ENCODE data around the gene KLHL40. TPM values are rescaled to one million over a fixed set of nuclear protein-coding genes. Genes with fewer than 3 reads are reported as not detected.
"Not testable (repeated sequence)": the region's sequence is repeated elsewhere in the genome, so short reads cannot be mapped to it uniquely, and the experiment has no call there.

The KLHL40 gene
- total RNA-seq, 1 donor from 2014 or later: not detected

- DNase-seq (ENCODE audit: extremely low read depth, low read depth, low spot score): no peak
Measured at GRCh38 chr3:42714171-42714852, 29.0 kb downstream of the KLHL40 start.

DNA sequence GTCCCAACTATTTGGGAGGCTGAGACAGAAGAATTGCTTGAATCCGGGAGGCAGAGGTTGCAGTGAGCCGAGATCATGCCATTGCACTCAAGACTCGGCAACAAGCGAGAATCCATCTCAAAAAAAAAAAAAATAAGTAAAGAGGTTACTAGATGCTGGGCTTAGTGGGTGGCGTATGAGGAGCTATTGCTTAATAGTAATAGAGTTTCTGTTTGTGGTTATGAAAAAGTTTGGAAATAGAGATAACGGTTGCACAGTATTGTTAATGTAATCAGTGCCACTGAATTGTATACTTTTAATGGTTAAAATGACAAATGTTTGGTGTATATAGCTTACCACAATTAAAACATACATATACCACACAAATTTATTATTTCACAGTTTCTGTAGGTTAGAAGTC, 32.0 kb downstream of the KLHL40 start:
- DNase-seq (ENCODE audit: extremely low read depth, low read depth, low spot score): no peak

- no peak for DNase-seq (ENCODE audit: extremely low read depth, low read depth, low spot score)
Measured at GRCh38 chr3:42718338-42718737, 33.0 kb downstream of the KLHL40 start.

DNA sequence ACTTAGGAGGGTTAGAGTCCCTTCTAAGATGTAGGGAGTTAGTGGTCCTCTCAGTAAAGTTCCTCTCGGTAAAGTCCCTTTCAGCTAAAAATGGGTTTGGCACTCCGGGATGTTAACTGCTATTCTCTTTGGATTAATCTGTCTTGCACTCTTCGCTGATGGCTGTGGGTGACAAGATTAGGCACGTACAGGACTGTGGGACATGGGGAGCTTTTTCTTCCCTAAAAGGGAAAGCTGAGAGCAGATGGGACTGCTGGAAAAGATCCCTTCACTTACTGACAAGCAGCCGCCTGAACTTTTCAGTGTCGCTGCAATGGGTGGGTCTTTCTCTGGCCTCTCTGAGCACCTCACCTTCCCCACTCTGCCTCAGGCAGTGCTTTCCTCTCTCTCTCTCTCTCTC, 33.7 kb downstream of the KLHL40 start:
- no peak for DNase-seq (ENCODE audit: extremely low read depth, low read depth, low spot score)

DNA sequence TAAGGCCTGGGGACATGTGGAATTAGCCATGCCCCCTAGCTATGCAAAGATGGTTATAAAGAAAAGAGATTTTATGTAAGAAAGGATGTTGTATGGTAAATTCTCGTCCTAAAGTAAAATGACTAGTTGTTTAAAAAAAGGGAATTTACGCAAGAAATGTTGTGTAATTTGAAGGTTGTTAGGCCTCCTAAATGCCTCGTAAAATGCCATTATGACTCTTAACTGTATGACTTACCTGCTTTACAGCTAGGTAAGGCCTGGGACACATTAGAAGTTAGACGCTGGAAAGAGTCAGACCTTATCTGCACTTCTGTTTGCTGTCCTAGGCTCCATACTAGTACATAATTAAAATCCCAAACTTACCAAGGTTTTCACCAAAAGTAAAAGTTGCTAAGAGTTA, 34.8 kb downstream of the KLHL40 start:
- no peak for DNase-seq (ENCODE audit: extremely low read depth, low read depth, low spot score)

DNA sequence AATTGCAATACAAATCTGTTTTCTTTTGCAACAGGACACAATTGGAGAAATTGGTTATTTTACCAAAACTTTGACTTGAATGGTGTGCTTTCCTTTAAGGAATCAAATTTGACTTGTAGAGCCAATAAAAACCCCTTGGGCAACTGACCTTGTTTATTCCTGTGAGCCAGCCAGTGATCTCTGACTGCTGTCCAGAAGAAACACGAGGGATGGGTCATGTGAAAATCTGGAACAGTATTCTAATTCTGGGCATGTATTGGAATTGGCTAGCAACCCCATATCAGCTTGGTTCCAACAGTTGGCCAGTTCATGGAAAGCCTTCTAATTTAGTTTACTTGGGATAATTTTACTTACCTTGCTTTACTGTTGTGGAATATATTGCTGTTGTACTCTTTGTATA, 36.4 kb downstream of the KLHL40 start:
- no peak for DNase-seq (ENCODE audit: extremely low read depth, low read depth, low spot score)

DNA sequence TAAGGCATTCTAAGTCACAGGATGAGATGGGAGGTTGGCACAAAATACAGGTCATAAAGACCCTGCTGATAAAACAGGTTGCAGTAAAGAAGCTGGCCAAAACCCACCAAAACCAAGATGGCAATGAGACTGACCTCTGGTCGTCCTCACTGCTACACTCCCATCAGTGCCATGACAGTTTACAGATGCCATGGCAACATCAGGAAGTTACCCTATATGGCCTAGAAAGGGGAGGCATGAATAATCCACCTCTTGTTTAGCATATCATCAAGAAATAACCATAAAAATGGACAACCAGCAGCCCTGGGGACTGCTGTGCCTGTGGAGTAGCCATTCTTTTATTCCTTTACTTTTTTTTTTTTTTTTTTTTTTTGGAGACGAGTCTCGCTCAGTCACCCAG, 37.1 kb downstream of the KLHL40 start:
- not testable (repeated sequence) for DNase-seq (ENCODE audit: extremely low read depth, low read depth, low spot score)

- DNase-seq (ENCODE audit: extremely low read depth, low read depth, low spot score): no peak
Measured at GRCh38 chr3:42723219-42723618, 37.9 kb downstream of the KLHL40 start.

GRCh38 chr3:42725454-42725853, 40.1 kb downstream of the KLHL40 start:
- DNase-seq (ENCODE audit: extremely low read depth, low read depth, low spot score): no peak

DNA sequence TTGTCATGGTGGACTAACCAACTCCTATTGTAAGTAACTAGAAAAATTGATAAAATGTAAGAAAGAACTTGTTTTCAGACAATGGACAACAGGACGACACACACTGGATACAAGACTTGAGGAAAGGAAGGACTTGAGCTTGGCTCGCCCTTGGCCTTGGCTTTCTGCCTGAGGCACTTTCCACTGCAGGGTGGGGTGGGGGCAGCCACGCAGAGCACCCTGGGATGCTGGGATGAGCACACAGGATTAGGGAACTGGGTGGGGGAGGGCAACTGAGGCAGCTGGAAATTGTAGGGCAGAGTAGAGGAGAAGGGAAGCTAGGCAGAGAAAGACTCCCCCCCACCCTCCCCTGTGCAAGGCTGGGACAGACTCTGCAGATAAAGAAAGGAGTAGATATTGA, 42.7 kb downstream of the KLHL40 start:
- no peak for DNase-seq (ENCODE audit: extremely low read depth, low read depth, low spot score)

DNA sequence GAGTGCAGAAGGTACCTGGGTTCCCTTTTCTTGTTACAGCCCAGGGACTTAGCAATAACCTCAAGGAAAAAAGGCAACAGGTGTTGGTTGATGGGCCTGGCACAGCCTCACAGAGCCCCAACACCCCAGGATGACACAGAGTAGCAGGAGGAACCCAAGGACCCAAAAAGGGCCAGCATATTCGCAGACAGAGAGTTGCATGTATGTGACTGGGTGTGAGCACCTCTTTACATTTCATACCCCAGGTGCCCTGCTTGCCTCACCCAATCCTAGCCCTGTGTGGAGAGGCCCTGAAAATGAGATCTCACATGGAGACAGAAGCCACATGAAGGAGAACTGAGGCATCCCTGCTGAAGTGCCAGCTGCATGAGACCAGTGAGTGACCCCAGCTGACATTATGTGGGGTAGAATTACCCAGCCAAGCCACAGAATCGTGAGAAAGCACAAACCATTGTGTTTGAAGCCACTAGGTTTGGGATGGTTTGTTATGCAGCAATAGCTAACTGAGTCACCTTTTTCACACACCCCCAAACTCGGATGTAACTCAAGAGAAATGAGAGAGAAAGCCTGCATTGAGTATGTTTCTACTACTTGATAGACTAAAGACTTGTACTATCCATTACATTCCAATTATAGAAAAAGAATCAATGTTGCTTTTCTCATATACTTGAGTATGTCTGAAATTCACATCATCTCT, 43.5 kb downstream of the KLHL40 start:
- no peak for DNase-seq (ENCODE audit: extremely low read depth, low read depth, low spot score)

GRCh38 chr3:42729404-42730145, 44.2 kb downstream of the KLHL40 start:
- no peak for DNase-seq (ENCODE audit: extremely low read depth, low read depth, low spot score)

DNA sequence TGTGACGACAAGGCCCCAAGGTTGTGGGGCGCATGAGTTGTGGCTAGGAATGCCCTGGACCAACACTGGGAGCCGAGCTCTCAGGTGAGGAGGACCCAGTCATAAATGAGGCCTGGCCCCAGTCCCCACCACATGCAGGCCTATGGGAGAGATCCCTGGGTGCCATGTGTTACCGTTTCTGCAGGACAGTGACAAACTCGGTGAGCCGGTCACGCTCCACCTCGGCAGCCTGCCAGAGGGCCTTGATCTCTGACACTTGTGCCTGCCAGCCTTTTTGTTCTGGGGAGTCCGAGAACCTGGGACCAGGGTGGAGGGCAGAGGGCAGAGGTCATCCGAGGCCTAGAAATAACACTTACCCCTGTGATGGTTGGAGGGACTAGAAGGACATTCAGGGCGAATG, 45.0 kb downstream of the KLHL40 start:
- DNase-seq (ENCODE audit: extremely low read depth, low read depth, low spot score): no peak

- no peak for DNase-seq (ENCODE audit: extremely low read depth, low read depth, low spot score)
Measured at GRCh38 chr3:42730706-42731420, 45.5 kb downstream of the KLHL40 start.

GRCh38 chr3:42731476-42732195, 46.3 kb downstream of the KLHL40 start:
- DNase-seq (ENCODE audit: extremely low read depth, low read depth, low spot score): no peak

DNA sequence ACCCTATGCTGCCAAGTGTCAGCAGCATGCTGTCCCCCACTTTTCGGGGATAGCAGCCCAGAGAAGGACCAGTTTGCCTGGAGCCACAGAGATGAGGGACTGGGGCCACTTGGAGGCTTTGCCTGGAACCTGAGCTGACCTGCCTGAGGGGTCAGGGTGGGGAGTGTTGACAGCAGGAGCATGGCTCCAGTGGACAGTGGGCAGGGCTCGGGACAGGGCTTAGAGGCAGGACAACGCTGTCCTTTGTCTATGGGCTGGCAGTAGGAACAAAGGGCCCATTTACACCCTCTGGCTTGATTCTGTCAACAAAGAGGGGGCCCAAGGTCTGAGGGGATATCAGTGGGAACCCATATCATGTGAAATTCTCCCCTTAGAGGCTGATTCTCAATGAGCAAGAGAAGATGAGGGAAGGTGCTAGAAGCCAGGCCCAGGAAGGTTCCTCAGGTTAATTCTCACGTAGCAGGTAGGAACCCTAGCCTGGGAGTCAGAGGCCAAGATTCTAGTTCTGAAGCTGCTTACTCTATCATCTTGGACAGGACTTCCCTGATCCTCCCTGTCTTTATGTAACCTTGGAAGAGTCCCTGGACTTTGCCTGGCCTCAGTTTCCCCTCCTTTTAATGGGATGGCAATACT, 47.0 kb downstream of the KLHL40 start:
- DNase-seq (ENCODE audit: extremely low read depth, low read depth, low spot score): no peak

GRCh38 chr3:42732829-42733459, 47.6 kb downstream of the KLHL40 start:
- no peak for DNase-seq (ENCODE audit: extremely low read depth, low read depth, low spot score)

GRCh38 chr3:42733501-42734262, 48.3 kb downstream of the KLHL40 start:
- DNase-seq (ENCODE audit: extremely low read depth, low read depth, low spot score): no peak

Measured in glomerular endothelial cell (primary cell).